ENCODE measurements around the gene KLF7.

Gene KLF7

DNA sequence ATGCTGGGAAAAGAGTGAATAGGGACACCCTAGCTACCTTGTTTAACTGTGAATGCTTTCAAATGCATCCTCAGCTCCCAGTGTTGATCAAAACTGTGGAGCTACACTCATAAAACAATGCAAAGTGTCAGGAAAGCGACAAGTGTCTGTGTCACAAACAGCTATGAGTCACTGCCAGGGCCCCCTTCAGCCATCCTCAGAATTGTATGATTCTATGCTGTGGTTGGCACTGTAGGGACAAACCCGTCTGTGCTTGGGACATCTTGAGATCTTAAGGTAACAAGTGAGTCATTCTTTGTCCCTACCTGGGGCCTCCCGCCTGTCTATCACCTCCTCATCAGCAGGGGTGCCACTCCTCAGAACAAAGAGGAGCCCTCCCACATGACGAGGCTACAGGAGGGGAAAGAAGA lies 42.4 kb downstream of the KLF7 start:
- no peak for FAIRE-seq

DNA sequence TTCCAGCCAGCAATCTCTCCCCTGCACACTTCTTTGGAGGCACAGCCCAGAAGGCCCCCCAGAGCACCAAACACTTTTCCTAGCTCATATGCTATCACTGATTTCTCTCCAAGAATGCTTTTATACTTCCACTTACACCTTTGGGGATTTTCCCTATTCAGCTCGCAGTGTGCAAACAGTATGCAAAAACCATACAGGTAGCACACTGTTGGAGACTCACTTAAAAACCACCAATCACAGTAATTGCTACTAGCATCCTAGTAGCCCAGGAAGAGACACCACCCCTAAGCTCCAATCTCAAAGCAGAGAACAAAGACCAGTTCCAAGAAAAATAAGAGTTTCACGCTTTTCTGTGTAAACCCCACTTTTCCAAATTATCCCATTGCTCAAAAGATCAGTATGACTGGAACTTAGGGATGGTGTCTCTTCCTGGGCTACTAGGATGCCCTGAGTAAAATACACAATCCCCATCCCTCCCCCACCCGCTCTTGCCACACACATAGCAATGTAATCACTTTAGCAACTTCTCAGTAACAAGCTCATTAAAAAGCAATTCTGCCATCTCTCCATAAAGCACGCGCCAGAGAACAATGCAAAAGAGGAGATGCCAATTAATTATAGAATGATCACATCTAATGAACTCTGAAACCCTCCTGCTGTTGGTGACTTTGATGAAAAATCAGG lies 43.0 kb downstream of the KLF7 start:
- no peak for FAIRE-seq

DNA sequence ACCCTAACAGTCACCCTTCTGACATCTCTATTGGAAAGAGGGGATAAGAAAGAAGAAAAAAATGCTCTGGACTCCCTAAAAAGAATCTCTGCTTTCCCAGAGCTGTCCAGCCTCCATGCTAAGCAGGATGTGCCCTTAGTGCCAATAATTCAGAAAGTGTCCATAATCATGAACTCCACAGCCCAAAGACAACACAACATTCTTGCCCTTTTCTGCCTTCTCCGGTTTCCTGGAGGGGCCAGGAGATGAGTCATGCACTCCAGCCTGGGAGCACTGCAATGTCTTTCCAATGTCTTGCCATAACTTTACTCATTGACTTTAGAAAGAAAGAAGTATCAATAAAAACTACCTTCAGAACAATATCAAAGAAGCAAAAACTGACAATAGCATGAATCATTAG lies 44.0 kb downstream of the KLF7 start:
- FAIRE-seq: no peak

DNA sequence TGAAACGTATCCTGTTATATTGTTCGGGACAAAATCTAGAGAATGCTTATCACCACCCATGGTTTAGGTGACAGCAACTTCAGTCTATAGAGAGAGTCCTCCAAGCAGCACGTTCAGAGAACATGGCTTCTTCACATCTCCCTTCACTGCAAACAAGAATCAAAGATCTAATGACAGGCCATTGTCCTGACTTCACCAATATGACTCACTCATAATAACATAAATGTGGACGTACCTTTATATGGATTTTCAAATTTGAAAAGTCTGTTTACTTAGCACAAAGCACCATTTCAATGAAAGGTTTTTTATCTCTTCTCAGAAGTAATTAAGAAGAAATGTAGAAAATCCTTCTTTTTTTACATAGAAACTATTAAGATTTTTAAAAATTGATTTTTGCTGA lies 46.7 kb downstream of the KLF7 start:
- no peak for FAIRE-seq

DNA sequence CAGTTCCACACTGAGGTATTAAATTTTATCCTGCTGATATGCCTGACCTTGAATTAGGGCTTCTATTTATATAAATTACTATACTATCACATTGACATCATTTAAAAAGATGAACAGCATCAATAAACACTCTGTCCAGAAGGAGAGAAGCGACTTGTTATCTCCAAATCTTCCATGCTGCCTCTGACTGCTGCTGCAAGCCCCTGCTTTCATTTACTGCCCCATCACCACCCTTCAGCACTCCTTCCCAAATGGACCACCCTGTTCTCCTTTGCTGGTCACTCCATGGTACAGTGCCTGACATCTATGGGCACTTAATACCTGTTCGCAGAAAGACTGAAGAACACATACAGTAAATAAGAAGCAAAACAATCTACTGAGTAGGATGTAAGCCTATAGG lies 48.1 kb downstream of the KLF7 start:
- no peak for FAIRE-seq

DNA sequence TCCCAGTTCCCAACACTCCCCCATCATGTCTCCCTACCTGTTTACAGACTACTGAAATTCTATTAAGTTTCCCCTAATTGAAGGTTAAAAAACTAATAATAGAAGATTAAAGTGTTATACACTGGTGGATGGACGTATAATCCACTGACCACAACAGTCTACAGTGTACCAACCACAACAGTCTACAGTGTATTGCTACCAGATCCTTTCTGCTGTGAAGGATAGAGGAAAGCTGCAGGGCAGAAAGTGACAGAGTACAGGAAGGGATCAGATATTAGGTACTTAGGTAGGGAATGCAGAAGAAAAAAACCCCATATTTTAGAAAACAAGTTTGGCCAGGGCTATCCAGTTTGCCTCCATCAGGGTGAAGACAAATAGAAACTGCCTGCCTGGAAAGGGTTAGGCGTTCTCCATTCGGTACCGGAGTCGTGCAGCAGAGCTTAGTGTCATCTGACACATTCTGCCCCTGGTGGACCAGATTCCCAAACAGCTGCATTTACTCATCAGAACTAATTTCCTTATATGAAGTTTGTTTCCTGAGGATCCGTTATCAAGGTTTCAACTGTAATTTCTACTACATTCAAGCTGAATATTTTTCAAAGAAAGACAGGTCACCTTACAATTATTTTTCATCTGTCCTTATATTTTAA lies 49.9 kb downstream of the KLF7 start:
- FAIRE-seq: no peak

DNA sequence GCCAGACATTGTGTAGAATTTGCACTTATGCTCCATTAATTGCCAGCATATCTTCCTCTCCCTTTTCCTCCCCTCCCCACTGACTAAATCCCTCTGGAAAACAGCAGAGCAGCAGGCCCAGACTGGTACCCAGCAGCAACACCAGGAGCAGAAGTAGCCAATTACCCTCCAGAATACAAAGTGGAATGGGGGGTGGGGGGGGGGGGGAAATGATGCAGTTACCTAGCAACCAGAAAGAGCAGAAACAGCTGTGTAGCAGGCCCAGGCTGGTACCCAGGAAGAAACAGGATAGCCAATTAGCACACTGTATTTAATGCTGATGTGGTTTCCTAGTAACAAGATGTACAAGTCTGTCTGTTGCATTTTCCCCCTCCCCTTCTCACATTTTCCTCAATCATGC lies 52.3 kb downstream of the KLF7 start:
- no peak for FAIRE-seq

DNA sequence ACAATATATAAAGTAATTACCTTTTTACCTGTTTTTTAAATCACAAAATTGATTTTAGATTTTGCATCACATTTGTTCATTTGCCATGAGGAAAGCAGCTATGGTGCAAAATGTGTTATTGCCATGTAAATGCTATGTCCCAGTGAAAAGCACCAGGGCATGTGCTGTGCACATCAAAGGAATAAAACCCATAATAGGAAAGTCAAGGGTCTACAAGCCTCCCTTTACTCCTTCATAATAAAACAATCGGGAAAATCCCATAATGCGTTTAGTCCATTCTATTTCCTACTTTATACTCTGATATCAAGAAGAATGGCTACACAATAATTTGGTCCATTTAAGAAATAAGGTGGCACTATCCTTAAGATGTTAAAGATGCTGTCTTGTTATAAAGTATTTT lies 53.0 kb downstream of the KLF7 start:
- no peak for FAIRE-seq

DNA sequence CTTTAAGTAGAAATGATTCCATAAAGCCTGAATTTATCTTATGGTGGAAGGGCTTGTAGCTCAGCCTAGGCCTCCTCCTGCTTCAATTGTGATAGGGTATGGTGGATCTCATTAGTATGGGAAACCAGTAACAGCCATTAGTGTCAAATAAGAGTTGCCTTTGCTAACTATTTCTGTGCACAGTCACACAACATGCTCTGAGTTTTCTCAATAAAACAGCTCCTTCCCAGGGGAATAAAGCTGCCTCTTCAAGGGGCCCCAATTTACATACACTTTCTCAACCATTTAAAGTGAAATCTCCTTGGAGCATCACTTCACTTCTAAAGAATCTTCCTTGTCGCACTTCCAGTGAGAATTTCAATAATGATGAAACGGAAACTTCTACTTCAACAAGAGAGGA lies 53.4 kb downstream of the KLF7 start:
- FAIRE-seq: no peak

DNA sequence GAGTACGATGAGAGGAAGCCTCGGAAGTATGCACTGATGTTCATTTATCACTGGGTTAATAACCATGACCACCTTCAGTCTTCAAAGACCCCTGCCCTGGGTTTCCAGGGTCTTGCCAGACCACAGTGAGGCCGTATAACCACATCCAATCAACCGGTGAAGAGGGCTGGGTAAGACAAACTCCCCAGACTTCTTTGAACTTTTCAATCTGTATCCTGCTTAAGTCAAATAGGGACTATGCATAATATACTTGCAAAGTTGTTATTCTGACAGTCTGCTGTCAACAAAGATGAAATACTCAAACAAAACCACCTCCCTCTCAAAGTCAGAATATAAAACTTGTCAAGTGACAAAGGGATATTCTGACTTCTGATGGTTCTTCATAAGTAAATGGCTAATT lies 54.0 kb downstream of the KLF7 start:
- FAIRE-seq: no peak

DNA sequence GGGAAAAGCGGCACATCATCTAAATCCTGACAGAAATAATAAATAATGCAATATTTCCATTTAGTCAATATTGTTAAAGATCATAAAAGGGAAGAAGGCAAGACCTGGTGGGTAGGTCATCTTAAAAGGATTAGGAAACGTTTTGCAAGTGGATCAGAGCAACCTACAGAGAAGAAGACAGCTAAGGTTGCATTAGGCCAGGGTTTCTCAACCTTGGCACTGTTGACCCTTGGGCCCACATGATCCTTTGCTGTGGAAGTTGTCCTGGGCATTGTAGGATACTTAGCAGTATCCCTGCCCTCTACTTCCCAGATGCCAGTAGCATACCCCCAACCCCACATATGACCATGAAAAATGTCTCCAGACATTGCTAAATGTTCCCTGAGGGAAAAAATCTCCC lies 55.0 kb downstream of the KLF7 start:
- FAIRE-seq: no peak

DNA sequence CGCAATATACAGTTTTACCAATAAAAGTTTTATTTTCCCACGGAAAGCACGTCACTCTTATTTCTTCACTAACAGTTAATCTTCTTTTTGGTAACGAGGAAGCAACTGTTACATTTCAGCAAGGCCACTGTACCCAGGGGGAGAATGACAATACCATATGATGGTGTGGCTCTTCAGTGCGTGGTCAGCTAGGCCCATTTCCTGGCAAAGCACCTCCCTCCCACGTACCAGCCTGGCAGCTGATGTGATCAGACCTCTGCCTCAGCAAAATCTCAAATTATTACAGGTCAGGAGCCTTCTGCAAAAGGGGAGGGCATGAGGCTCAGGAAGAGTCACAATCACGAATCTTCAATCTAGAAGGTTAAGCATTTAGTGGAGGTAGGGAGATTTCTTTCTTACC lies 55.4 kb downstream of the KLF7 start:
- no peak for FAIRE-seq

DNA sequence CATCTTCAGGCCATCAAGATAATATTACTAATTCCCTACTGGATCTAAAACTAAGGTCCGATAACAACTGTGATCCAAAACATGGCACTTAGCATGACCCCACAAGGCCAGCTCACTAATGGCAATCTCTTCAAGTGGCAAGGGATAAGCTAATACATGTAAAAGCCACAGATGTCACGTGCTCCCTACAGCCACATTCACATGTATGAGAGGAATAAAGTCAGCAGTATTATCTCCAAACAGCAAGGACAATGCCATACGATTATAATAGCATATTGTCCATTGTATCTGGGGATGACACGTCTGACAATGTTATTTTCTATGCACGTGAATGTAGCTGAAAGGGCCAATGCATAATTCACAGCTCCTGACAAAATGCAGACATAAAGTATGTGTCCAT lies 56.0 kb downstream of the KLF7 start:
- FAIRE-seq: no peak

DNA sequence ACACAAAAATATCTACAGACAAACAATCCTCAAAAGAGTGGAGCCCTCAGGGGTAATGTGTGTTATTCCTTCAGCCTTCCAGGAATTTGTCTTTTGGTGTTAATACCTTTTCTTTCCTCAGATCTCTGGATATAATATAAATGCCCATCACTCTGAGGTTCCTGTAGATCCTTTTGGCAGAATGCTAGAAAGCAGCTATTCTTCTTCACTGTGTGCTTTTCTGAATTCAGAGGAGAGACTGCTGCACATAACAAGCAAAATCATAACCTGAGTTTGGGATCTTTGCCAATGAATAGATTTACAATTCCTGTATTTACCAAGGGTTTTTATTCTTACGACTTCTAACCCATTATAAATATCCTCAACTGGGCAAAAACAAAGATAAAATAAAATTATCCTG lies 57.3 kb downstream of the KLF7 start:
- no peak for FAIRE-seq

DNA sequence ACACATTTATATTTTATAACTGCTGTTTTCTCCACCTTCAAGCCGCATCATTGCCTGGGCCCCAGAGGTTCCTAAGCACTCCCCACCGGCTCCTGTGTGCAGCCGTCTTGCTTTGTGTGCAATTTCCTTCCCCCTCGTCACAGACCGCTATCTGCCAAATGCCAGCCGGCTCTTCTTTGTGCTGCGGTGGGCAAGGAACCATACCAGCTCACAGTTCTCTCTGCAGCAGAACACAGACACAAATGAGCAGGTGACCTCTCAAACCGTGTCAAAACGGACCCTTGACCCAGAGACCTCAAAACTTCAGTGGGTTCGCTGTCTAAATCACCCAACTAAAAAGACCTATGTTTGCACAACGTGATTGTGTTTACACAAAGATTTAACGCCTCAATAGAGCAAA lies 58.2 kb downstream of the KLF7 start:
- FAIRE-seq: no peak

DNA sequence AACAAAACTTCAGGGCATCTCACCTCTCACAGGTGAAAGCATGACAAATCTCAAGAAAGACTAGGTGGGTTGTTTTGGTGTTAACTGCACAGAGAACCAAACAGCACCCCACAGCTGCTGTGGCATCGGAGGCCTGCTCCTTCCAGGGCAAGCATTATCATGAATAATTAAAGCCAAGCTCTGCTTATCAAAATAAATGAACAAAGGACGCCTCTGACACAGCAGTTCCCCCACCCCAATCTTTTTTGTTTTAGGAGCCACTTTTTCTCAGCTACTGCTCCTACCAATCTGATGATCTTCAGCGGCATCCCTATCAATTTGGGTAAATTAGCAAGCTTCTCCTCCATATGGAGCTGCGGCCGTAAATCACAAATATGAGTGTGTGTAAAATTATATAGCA lies 58.6 kb downstream of the KLF7 start:
- no peak for FAIRE-seq

DNA sequence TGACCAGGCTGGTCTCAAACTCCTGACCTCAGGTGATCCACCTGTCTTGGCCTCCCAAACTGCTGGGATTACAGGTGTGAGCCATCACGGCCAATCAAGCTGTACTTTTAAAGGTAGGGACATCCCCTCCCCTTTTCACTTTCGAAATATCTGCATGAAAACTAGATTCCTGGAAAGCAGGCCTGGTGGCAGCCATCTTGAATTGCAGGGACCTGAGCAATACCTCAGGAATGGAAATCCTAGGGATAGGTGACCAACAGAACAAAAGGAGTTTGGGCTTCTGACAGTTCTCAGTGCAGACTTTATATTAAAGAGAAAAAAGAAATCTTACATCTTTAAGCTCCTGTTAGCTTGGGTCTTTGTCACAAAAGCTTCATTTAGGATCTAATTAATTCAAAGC lies 62.6 kb downstream of the KLF7 start:
- FAIRE-seq: no peak

DNA sequence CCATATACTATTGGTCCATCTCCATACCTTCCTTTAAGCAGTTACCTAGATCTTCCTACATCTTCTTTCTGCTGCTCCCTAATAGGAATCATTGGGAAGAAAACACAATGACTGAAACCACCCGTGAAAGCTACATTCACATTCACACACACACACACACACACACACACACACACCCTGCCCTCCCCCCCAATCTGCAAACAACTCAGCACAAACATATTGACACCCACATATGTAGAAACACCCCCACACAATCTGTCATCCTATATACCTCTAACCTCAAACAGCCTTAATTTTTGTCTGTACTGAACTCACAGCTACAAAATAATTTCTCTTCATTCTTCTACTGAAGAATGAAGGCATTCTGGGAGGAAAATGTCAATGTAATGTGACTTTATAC lies 63.8 kb downstream of the KLF7 start:
- FAIRE-seq: no peak

DNA sequence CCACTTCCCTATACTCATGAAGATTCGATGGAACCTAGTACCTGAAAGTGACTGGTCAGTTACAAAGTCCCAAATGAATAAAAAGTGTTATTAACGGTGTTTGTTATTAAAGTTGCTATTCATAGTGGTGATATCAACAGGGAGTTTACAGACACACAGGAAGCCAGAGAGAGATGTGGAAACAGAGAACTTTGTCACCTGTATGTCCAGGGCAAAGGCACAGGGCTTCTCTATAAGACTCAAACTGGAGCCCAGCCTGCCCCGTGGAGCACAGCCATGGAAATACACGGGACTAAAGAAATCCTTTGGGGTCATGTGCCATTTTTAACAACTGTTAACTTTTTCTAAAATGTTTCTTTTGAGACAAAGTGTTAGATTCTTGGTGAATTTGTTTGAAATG lies 68.5 kb downstream of the KLF7 start:
- FAIRE-seq: no peak

DNA sequence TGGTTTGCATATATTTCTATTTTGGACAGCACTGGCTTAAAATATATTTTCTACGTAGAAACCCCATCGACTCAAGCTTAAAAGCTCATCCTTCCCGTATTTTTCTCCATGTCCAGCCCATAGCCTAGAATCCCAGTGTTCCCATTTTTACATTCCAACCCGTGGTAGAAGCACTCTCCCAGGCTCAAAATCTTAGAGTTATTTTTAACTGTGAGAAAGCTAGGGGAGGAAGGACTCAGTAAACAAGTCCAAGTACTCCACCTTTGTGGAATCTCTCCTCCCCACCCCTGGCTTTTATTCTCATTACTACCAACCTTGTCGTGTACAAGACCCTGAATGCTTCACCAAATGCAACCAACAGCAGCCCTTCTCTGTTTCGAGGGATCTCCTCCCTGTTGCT lies 69.8 kb downstream of the KLF7 start:
- FAIRE-seq: no peak

DNA sequence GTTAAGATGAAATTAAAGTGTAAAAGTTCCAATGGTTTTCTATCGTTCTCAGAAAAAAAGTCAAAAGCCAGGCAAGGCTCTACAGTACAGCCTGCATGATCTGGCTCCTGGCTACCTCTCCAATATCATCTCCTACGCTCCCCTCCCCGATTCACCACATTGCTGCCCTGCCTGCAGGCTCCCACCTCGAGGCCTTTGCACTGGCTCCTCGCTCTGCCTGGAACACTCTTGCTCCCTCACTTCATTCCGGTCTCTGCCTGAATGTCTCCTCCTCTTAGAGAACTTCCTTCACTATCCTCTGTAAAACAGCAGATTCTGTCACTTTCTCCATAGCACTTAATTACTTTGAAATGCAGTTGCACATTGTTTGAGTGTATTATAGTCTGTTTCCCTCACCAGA lies 72.5 kb downstream of the KLF7 start:
- FAIRE-seq: no peak

DNA sequence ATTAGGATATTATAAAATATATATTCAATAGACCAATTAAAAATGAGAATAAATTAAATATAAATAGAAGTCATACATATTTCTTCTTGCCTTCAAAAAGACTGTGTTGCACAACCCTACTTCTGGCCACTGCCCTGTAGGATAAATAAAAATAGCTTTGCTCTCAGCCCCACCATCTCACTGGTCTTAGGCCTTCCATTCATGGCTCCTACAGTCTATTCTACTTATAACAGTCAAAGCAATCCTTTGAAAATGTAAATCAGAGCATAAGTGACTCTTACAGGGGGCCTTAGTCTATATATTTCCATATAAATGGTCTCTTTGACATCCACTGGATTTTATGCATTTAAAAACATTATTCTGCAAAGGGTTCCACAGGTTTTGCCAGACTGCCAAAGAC lies 72.9 kb downstream of the KLF7 start:
- FAIRE-seq: no peak

DNA sequence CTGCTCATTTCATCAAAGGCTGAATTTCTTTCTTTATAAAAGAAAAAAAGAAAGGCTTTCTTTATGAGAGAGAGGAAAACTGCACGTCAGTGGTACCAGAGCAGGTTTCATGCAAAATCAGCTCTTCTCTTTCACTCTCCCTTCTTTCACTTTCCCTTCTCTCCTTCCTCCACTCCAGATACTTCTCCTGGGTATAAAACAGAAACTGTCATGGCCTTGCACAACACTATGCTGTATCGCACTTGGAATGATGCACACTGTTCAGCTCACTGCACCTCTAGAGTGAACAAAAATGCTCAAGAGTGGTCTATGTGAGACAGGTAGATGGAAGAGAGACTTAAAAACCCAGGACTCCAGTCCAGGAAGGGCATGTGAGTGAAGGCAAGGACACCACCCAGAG lies 73.8 kb downstream of the KLF7 start:
- no peak for FAIRE-seq

DNA sequence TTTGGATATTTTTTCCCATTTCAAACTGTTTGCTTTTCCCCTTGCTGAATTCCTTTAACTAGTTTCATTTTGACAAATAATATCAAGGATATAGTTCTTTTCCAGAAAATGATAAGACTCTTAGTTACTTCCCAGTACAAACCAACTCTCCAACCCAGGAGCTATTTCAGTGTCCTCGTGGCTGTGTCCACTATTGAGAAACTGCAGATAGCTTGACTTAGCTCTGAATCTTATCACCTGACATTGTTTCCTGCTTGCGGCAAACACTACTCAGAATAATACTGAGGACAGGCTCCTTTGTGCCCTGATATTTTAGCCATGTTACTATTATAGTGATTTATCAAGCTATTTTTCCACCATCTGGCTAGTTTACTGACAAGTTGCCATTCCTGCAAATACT lies 74.6 kb downstream of the KLF7 start:
- no peak for FAIRE-seq

DNA sequence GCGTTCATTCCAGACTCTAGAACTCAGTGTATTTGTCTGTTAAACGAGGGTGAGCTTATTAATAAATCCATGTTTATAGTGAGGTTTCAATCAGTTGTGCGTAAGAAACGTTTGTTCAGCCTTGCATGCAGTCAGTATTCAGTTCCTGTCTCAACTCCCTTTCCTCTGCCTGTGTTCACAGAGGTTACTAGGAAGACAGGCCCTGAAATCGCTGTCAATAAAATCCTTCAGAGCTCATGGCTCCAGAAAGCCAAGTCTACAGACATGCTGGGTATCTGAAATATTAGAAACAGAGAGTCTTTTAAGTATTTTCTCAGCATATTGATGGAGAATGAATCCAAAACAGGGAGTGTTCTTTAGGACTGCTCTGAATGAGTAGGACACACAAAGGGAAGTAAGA lies 75.4 kb downstream of the KLF7 start:
- FAIRE-seq: no peak

All from G401.6 (cell line).